HepG2 (cell line): Measurements from ENCODE around the gene KANSL1. TPM values are rescaled to one million over a fixed set of nuclear protein-coding genes. Genes with fewer than 3 reads are reported as not detected.

Source experiments
- AGO2 ChIP-seq: fragments of 200-400 bp; formaldehyde crosslinking; optimal IDR thresholded peaks from 2 replicates; pipeline ENCODE3; 2017; ENCODE audit warnings: mild to moderate bottlenecking, low read depth, low read length, moderate library complexity
- AHDC1 ChIP-seq: sonication (generic); formaldehyde crosslinking; IDR thresholded peaks from 2 replicates; pipeline ENCODE4 v1.5.1; 2020; ENCODE audit warnings: mild to moderate bottlenecking, missing genetic modification reagents, borderline replicate concordance
- ARNT ChIP-seq: fragments of 450-650 bp; IDR thresholded peaks from 2 replicates; pipeline ENCODE4 v1.6.1; 2017
- CREM ChIP-seq, 2 experiments: sonication (generic) in 1 of 2; formaldehyde crosslinking in 1 of 2; IDR thresholded peaks; 2 replicates each; pipeline versions ENCODE4 v1.4.0 to v1.6.1; 2016 to 2020; ENCODE audit warnings: antibody characterized with exemption in 1 of 2, mild to moderate bottlenecking in 1 of 2, missing genetic modification reagents in 1 of 2
- CTCF ChIP-seq: sonication (generic); formaldehyde crosslinking; IDR thresholded peaks from 2 replicates; pipeline ENCODE4 v1.5.0; 2020; ENCODE audit warnings: mild to moderate bottlenecking, missing genetic modification reagents, moderate library complexity
- FOSL1 ChIP-seq: sonication (generic); formaldehyde crosslinking; IDR thresholded peaks from 2 replicates; pipeline ENCODE4 v1.9.0; 2021; ENCODE audit warnings: missing genetic modification reagents, borderline replicate concordance
- GMEB1 ChIP-seq: sonication (generic); formaldehyde crosslinking; IDR thresholded peaks from 2 replicates; pipeline ENCODE4 v1.5.1; 2020; ENCODE audit warnings: missing genetic modification reagents, mild to moderate bottlenecking, borderline replicate concordance
- KDM5B ChIP-seq: sonication (generic); formaldehyde crosslinking; IDR thresholded peaks from 2 replicates; pipeline ENCODE4 v1.4.0; 2020; ENCODE audit warnings: missing genetic modification reagents, mild to moderate bottlenecking, borderline replicate concordance
- MED1 ChIP-seq: sonication (generic); formaldehyde crosslinking; IDR thresholded peaks from 2 replicates; pipeline ENCODE4 v1.4.0; 2020; ENCODE audit warnings: missing genetic modification reagents
- NR2F6 ChIP-seq, 2 experiments: IDR thresholded peaks; 2 replicates each; pipeline ENCODE4 v1.6.1; 2016; ENCODE audit warnings: antibody characterized with exemption in 1 of 2, mild to moderate bottlenecking in 1 of 2
- PAX8 ChIP-seq: sonication (generic); formaldehyde crosslinking; IDR thresholded peaks from 2 replicates; pipeline ENCODE4 v1.8.0; 2022; ENCODE audit warnings: mild to moderate bottlenecking, missing genetic modification reagents, borderline replicate concordance
- REPIN1 ChIP-seq: sonication (generic); formaldehyde crosslinking; IDR thresholded peaks from 2 replicates; pipeline ENCODE4 v1.8.0; 2022; ENCODE audit warnings: missing genetic modification reagents, low read depth, mild to moderate bottlenecking, borderline replicate concordance
- SALL1 ChIP-seq: sonication (generic); formaldehyde crosslinking; IDR thresholded peaks from 2 replicates; pipeline ENCODE4 v1.8.0; 2022; ENCODE audit warnings: mild to moderate bottlenecking, missing genetic modification reagents
- TCF7 ChIP-seq: sonication (generic); IDR thresholded peaks from 2 replicates; pipeline ENCODE4 v1.6.1; 2016; ENCODE audit warnings: antibody characterized with exemption, low read depth
- THAP11 ChIP-seq: IDR thresholded peaks from 2 replicates; pipeline ENCODE4 v1.6.1; 2016; ENCODE audit warnings: missing biosample characterization, missing genetic modification reagents
- ZBTB3 ChIP-seq: sonication (generic); formaldehyde crosslinking; IDR thresholded peaks from 2 replicates; pipeline ENCODE4 v1.4.0; 2020; ENCODE audit warnings: low read depth, mild to moderate bottlenecking, moderate library complexity, missing genetic modification reagents, borderline replicate concordance
- ZNF101 ChIP-seq: sonication (generic); formaldehyde crosslinking; IDR thresholded peaks from 2 replicates; pipeline ENCODE4 v1.4.0; 2020; ENCODE audit warnings: mild to moderate bottlenecking, low read depth, missing genetic modification reagents, borderline replicate concordance
- ZNF484 ChIP-seq: sonication (generic); formaldehyde crosslinking; IDR thresholded peaks from 2 replicates; pipeline ENCODE4 v1.5.1; 2020; ENCODE audit warnings: mild to moderate bottlenecking, low read depth, missing genetic modification reagents, borderline replicate concordance
- ZNF547 ChIP-seq: sonication (generic); formaldehyde crosslinking; IDR thresholded peaks from 2 replicates; pipeline ENCODE4 v1.5.1; 2020; ENCODE audit warnings: mild to moderate bottlenecking, missing genetic modification reagents
- ZNF589 ChIP-seq: sonication (generic); formaldehyde crosslinking; conservative IDR thresholded peaks from 2 replicates; pipeline ENCODE4 v1.8.0; 2022; ENCODE audit warnings: mild to moderate bottlenecking, moderate library complexity, missing genetic modification reagents
- polyA plus RNA-seq, 8 experiments: library from polyadenylated mRNA; depleted of rRNA in 3 of 8; stranded (reverse) in 7 of 8; unstranded in 1 of 8; fragments of >200 nt; fragmentation: Illumina TruSeq in 4 of 8; extraction: Trizol in 4 of 8; gene quantifications; 2 replicates each; pipeline versions ENCODE4 v1.2.1 to v1.2.3, GENCODE V29; 2011 to 2016; ENCODE audit warnings: low read depth in 4 of 8, missing spikeins in 1 of 8, mixed read lengths in 1 of 8; ENCODE audit not compliant: insufficient read depth in 1 of 8
- total RNA-seq, 5 experiments: library from RNA; depleted of rRNA; stranded (reverse); fragments of >200 nt; fragmentation: Illumina TruSeq; extraction: Trizol; gene quantifications; 2 replicates each; pipeline ENCODE4 v1.2.3, GENCODE V29; 2016; ENCODE audit warnings: low read depth in 1 of 5

KANSL1 gene
- total and polyA plus RNA-seq, 2 of the 13 experiments (the other 11 are each of a cell fraction or from before 2014, with no cell fraction given), result 24.0 to 59.6 TPM

- TF ChIP-seq ZNF547 (CRISPR knock-in tag), result peak; percentile 42; the same call in 1 of the 2 replicates
- 0 out of 2 replicates have a peak, but pooled peaks have one; percentile 59 for TF ChIP-seq AHDC1
- TF ChIP-seq SALL1 (CRISPR knock-in tag), result 0 out of 2 replicates have a peak, but pooled peaks have one; percentile 31
- no peak for TF ChIP-seq ARNT
- TF ChIP-seq MED1 (CRISPR knock-in tag), result peak; percentile 33; the same call in 1 of the 2 replicates
- no peak for TF ChIP-seq PAX8 (CRISPR knock-in tag)
- no peak for TF ChIP-seq ZNF484 (CRISPR knock-in tag)
- no peak; the same call in none of the 2 replicates for TF ChIP-seq ZNF589
- TF ChIP-seq TCF7, result peak; percentile 24; the same call in 1 of the 2 replicates
- no peak for TF ChIP-seq KDM5B
- peak; percentile 67 for TF ChIP-seq CREM (IDR thresholded peaks at IDR 0.05)
- TF ChIP-seq CREM (CRISPR knock-in tag; IDR thresholded peaks at IDR 0.05), result no peak
- TF ChIP-seq CTCF, result peak; percentile 21; the same call in 1 of the 2 replicates
- 0 out of 2 replicates have a peak, but pooled peaks have one; percentile 20 for TF ChIP-seq NR2F6 (IDR thresholded peaks at IDR 0.05)
- TF ChIP-seq NR2F6 (CRISPR knock-in tag; IDR thresholded peaks at IDR 0.05), result no peak
- 0 out of 2 replicates have a peak, but pooled peaks have one; percentile 28 for TF ChIP-seq THAP11
- TF ChIP-seq REPIN1, result no peak
- no peak for TF ChIP-seq AGO2
- 0 out of 2 replicates have a peak, but pooled peaks have one; percentile 13 for TF ChIP-seq ZNF101 (CRISPR knock-in tag)
- no peak for TF ChIP-seq ZBTB3 (CRISPR knock-in tag)
- no peak; the same call in 1 of the 2 replicates for TF ChIP-seq GMEB1 (CRISPR knock-in tag)
- TF ChIP-seq FOSL1, result no peak
Measured at GRCh38 chr17:46013502-46014165, 179.6 kb downstream of the KANSL1 start (continued).
